Endothelial cell of umbilical vein (primary cell): Measurements from ENCODE around the gene PCDH9. TPM values are rescaled to one million over a fixed set of nuclear protein-coding genes. Genes with fewer than 3 reads are reported as not detected.

ENCODE experiments used
- BruUV-seq: library from RNA; stranded (reverse); fragments of 400-500 nt; replicated peaks from 2 replicates; lab custom pipeline; 2021; lab: Mats Ljungman, UMichigan
- CTCF ChIA-PET: fragments of 300-600, 350-600 bp; sonication (Branson Sonifier 250); formaldehyde crosslinking; loops from one replicate; lab custom pipeline; 2021; ENCODE audit warnings: antibody characterized with exemption, inconsistent platforms; lab: Charles Lee
- POLR2A ChIA-PET: fragments of 300-600, 350-600 bp; sonication (Branson Sonifier 250); formaldehyde crosslinking; loops from one replicate; lab custom pipeline; 2021; ENCODE audit warnings: antibody characterized with exemption, inconsistent platforms; lab: Charles Lee
- DNase-seq: peaks from one replicate; pipeline ENCODE4 v3.0.0-alpha.2; 2011; ENCODE audit warnings: low read depth, low spot score
- FAIRE-seq: peaks from 2 replicates; lab custom pipeline; 2011; peaks lifted over from hg19 to GRCh38; lab: Jason Lieb, UNC
- H2AFZ ChIP-seq: 2 replicates; pipeline ENCODE4 v1.6.0; 2012; ENCODE audit warnings: low read depth, low read length, control low read depth, inconsistent platforms
- H3K27ac ChIP-seq: 2 replicates; pipeline ENCODE4 v1.5.1; 2011; ENCODE audit warnings: low read depth, mild to moderate bottlenecking, control low read depth, low read length, moderate library complexity; ENCODE audit not compliant: insufficient read depth
- H3K27me3 ChIP-seq, 2 experiments: 2 replicates each; pipeline versions ENCODE4 v1.6.0 to v1.6.1; 2011; ENCODE audit warnings: low read length in 2 of 2, mixed read lengths in 1 of 2; ENCODE audit not compliant: control insufficient read depth in 2 of 2, insufficient read depth in 2 of 2
- H3K36me3 ChIP-seq, 2 experiments: 2 replicates in 1 of 2; 3 replicates in 1 of 2; pipeline ENCODE4 v1.5.1; 2011; ENCODE audit warnings: low read length in 2 of 2, mild to moderate bottlenecking in 1 of 2, moderate library complexity in 1 of 2; ENCODE audit not compliant: control insufficient read depth in 2 of 2, insufficient read depth in 2 of 2; ENCODE audit errors: extremely low read depth in 1 of 2
- H3K4me1 ChIP-seq: 3 replicates; pipeline ENCODE4 v1.5.1; 2011; ENCODE audit warnings: mild to moderate bottlenecking, low read length; ENCODE audit not compliant: control insufficient read depth, insufficient read depth; ENCODE audit errors: extremely low read depth
- H3K4me2 ChIP-seq: 2 replicates; pipeline ENCODE4 v1.6.1; 2011; ENCODE audit warnings: low read length, control low read depth, mixed read lengths; ENCODE audit not compliant: insufficient read depth
- H3K4me3 ChIP-seq, 3 experiments: fragments of 200-600 bp in 1 of 3; sonication (generic), shearing (Covaris generic) in 1 of 3; replicated peaks in 1 of 3; 2 replicates each; pipeline ENCODE4 v1.5.1; 2011 to 2016; ENCODE audit warnings: control low read depth in 3 of 3, low read length in 3 of 3, mild to moderate bottlenecking in 2 of 3, inconsistent platforms in 1 of 3, low read depth in 1 of 3, moderate library complexity in 1 of 3; ENCODE audit not compliant: insufficient read depth in 1 of 3
- H3K79me2 ChIP-seq: 2 replicates; pipeline ENCODE4 v1.6.0; 2012; ENCODE audit warnings: low read length, inconsistent platforms; ENCODE audit not compliant: control insufficient read depth, insufficient read depth
- H3K9ac ChIP-seq: replicated peaks from 2 replicates; pipeline ENCODE3; 2011; ENCODE audit warnings: low read length, control low read depth; ENCODE audit not compliant: insufficient read depth; ENCODE audit errors: extremely low read depth
- H3K9me1 ChIP-seq: replicated peaks from 3 replicates; pipeline ENCODE4 v1.6.0; 2011; ENCODE audit warnings: mild to moderate bottlenecking, low read length; ENCODE audit not compliant: control insufficient read depth, insufficient read depth; ENCODE audit errors: extremely low read depth
- H3K9me3 ChIP-seq: replicated peaks from 2 replicates; pipeline ENCODE4 v1.5.1; 2012; ENCODE audit warnings: low read length, inconsistent platforms; ENCODE audit not compliant: control insufficient read depth, insufficient read depth
- H4K20me1 ChIP-seq: replicated peaks from 2 replicates; pipeline ENCODE3; 2011; ENCODE audit warnings: mild to moderate bottlenecking, low read length; ENCODE audit not compliant: control insufficient read depth, insufficient read depth; ENCODE audit errors: extremely low read depth
- EZH2 ChIP-seq: IDR thresholded peaks from 2 replicates; pipeline ENCODE4 v1.6.1; 2012; ENCODE audit warnings: borderline replicate concordance, low read depth, mild to moderate bottlenecking, moderate library complexity, low read length, inconsistent platforms; ENCODE audit not compliant: severe bottlenecking
- FOS ChIP-seq: IDR thresholded peaks from 2 replicates; pipeline ENCODE4 v1.6.1; 2011; ENCODE audit warnings: mild to moderate bottlenecking, low read length, moderate library complexity, borderline replicate concordance; ENCODE audit not compliant: insufficient read depth
- GATA2 ChIP-seq: IDR thresholded peaks from 2 replicates; pipeline ENCODE4 v1.7.0; 2011; ENCODE audit warnings: low read depth, mild to moderate bottlenecking, moderate library complexity, mixed read lengths, low read length; ENCODE audit not compliant: insufficient read length, insufficient read depth
- JUN ChIP-seq: IDR thresholded peaks from 2 replicates; pipeline ENCODE4 v1.6.1; 2011; ENCODE audit warnings: borderline replicate concordance, low read depth; ENCODE audit not compliant: insufficient read length, insufficient read depth
- MYC ChIP-seq: IDR thresholded peaks from one replicate; pipeline ENCODE4 v1.6.1; 2011; ENCODE audit warnings: mild to moderate bottlenecking, low read depth, low read length
- POLR2A ChIP-seq: IDR thresholded peaks from 2 replicates; pipeline ENCODE4 v1.6.1; 2012; ENCODE audit warnings: low read depth, mild to moderate bottlenecking, control low read depth, low read length
- POLR2AphosphoS5 ChIP-seq: IDR thresholded peaks from 2 replicates; pipeline ENCODE4 v1.6.1; 2012; ENCODE audit warnings: low read depth, mild to moderate bottlenecking, control low read depth, low read length, moderate library complexity; ENCODE audit not compliant: insufficient read depth
- dilution Hi-C: fragments of 300-500 bp; cut with MboI; formaldehyde crosslinking; loops from one replicate; pipeline ENCODE4 v1.15.0; 2019; ENCODE audit warnings: low sequenced_read_pairs; ENCODE audit not compliant: extremely low pct_ligation_motif_present
- intact Hi-C: fragments of 100-400 bp; cut with micrococcal nuclease; formaldehyde crosslinking; loops from one replicate; pipeline ENCODE4 v1.10.0; 2022
- polyA plus RNA-seq, 4 experiments: library from polyadenylated mRNA; depleted of rRNA in 3 of 4; stranded (reverse) in 3 of 4; unstranded in 1 of 4; fragments of >200 nt; gene quantifications; 2 replicates each; pipeline versions ENCODE4 v1.2.1 to v1.2.3, GENCODE V29; 2011 to 2012; ENCODE audit warnings: missing spikeins in 1 of 4
- total RNA-seq: library from RNA; stranded (reverse); gene quantifications from 2 replicates; pipeline ENCODE4 v1.2.3, GENCODE V29; 2021
- TF ChIP-seq, protein P1 (sequence below), 2 donors: IDR thresholded peaks; 1 replicate in 1 of 2; 2 replicates in 1 of 2; pipeline ENCODE4 v1.5.1; 2011; ENCODE audit warnings: low read length in 2 of 2, mild to moderate bottlenecking in 2 of 2, moderate library complexity in 2 of 2, control low read depth in 1 of 2, inconsistent platforms in 1 of 2, low read depth in 1 of 2; ENCODE audit not compliant: insufficient read depth in 1 of 2; ENCODE audit errors: extremely low read depth in 1 of 2
- TF ChIP-seq, protein P2 (sequence below): IDR thresholded peaks from 2 replicates; pipeline ENCODE4 v1.6.1; 2011; ENCODE audit not compliant: insufficient read depth, insufficient read length

Gene PCDH9
- total and polyA plus RNA-seq, 2 donors (not counting 3 experiments of a cell fraction or from before 2014, with no cell fraction given), result 1.1 to 5.2 TPM

DNA sequence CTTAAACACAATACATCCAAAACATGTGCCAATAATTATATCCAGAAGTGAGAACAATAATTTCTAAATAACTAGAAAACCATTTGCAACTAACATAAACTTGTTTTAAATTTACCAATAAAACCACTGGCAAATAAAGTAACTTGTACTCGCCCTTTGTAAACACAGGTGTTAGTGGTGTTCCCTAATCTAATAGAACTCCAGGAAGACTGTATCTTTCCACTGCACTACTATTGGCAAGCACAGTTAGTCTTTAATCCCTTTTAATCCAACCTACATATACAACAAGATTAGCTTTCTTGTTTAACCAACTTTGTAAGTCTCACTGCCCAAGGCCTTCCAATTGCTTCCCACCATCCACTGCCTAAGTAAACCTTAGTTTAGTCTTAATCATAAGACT, 79.5 kb downstream of the PCDH9 start:
- no TSS peak for BruUV-seq

More for the DNA sequence above, 79.5 kb downstream of the PCDH9 start:
- Histone ChIP-seq H3K9me3 (no peaks in the 10 kb centered on the region), H3K27me3 (no peaks in the 10 kb centered on the region), H3K9ac (no peak overlapping the region), H3K79me2 (no peaks in the 10 kb centered on the region), H3K4me3 (no peak overlapping the region), H3K4me1 (peaks cover 34% of the 10 kb centered on the region), H3K36me3 (no peaks in the 10 kb centered on the region), H3K4me2 (no peak overlapping the region), H3K9me1 (no peaks in the 10 kb centered on the region), H3K27ac (no peak overlapping the region), H4K20me1 (no peaks in the 10 kb centered on the region), H2AFZ (no peak overlapping the region)
- POLR2A ChIA-PET, result no interaction called here
- intact Hi-C loops, result no loop called here
- TF ChIP-seq POLR2AphosphoS5 (no peak), JUN (no peak), FOS (no peak), GATA2 (no peak), POLR2A (no peak), MYC (no peak), EZH2 (no peak)
- TF ChIP-seq, protein P1, sequence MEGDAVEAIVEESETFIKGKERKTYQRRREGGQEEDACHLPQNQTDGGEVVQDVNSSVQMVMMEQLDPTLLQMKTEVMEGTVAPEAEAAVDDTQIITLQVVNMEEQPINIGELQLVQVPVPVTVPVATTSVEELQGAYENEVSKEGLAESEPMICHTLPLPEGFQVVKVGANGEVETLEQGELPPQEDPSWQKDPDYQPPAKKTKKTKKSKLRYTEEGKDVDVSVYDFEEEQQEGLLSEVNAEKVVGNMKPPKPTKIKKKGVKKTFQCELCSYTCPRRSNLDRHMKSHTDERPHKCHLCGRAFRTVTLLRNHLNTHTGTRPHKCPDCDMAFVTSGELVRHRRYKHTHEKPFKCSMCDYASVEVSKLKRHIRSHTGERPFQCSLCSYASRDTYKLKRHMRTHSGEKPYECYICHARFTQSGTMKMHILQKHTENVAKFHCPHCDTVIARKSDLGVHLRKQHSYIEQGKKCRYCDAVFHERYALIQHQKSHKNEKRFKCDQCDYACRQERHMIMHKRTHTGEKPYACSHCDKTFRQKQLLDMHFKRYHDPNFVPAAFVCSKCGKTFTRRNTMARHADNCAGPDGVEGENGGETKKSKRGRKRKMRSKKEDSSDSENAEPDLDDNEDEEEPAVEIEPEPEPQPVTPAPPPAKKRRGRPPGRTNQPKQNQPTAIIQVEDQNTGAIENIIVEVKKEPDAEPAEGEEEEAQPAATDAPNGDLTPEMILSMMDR (IDR thresholded peaks at IDR 0.05; ENCODE audit: extremely low read depth in 1 of 2, insufficient read depth in 1 of 2, low read depth in 1 of 2, low read length in 2 of 2), result no peak
- TF ChIP-seq, protein P2, sequence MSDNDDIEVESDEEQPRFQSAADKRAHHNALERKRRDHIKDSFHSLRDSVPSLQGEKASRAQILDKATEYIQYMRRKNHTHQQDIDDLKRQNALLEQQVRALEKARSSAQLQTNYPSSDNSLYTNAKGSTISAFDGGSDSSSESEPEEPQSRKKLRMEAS, result no peak
- no peak for DNase-seq
- dilution Hi-C loops, result no loop called here
- FAIRE-seq, result no peak
- CTCF ChIA-PET, result interaction anchor here (1.1 to 1.3 kb wide), 2 partner anchors 11 to 13 kb away, joined by 3 to 5 read pairs; no protein-coding TSS in a partner anchor
